Activated naive CD8-positive, alpha-beta T cell treated with anti-CD3 and anti-CD28 coated beads, Interleukin-2, amount 50 U/mL, for 24 hours (primary cell): ENCODE measurements around the gene PCYT1B.
A peak's percentile ranks its signal among the peaks of the same experiment; 100 is the strongest.

Experiments
- ATAC-seq: fragments of 150-1000 bp; cut with Tn5 transposase; one replicate; pipeline ENCODE4 v1.10.0; 2021
- DNase-seq: peaks from one replicate; pipeline ENCODE4 v3.0.0; 2021
- H3K27ac Mint-ChIP-seq: one replicate; pipeline ENCODE4 v1.8.0; 2021; ENCODE audit warnings: mild to moderate bottlenecking, mixed read lengths
- H3K27me3 Mint-ChIP-seq: one replicate; pipeline ENCODE4 v1.8.0; 2021; ENCODE audit warnings: mixed read lengths
- H3K36me3 Mint-ChIP-seq: one replicate; pipeline ENCODE4 v1.8.0; 2021; ENCODE audit warnings: low read depth, mixed read lengths
- H3K4me1 Mint-ChIP-seq: one replicate; pipeline ENCODE4 v1.8.0; 2021; ENCODE audit warnings: mixed read lengths
- H3K4me3 Mint-ChIP-seq: one replicate; pipeline ENCODE4 v1.8.0; 2021; ENCODE audit warnings: mild to moderate bottlenecking, moderate library complexity, mixed read lengths
- H3K9me3 Mint-ChIP-seq: one replicate; pipeline ENCODE4 v1.8.0; 2021; ENCODE audit warnings: mixed read lengths

The PCYT1B gene

GRCh38 chrX:24525455-24525854 is 121.7 kb downstream of the PCYT1B start:
- H3K27me3 Mint-ChIP-seq: no peaks in the 10 kb centered on the region
- H3K9me3 Mint-ChIP-seq: no peaks in the 10 kb centered on the region
- no peak for DNase-seq
- no peak overlapping the region for H3K27ac Mint-ChIP-seq
- H3K4me3 Mint-ChIP-seq: no peak overlapping the region
- H3K36me3 Mint-ChIP-seq: peaks cover 10% of the 10 kb centered on the region
- H3K4me1 Mint-ChIP-seq: no peaks in the 10 kb centered on the region
- no peak for ATAC-seq

- no peaks in the 10 kb centered on the region for H3K9me3 Mint-ChIP-seq
- H3K4me1 Mint-ChIP-seq: peaks cover under 1% of the 10 kb centered on the region
- H3K27me3 Mint-ChIP-seq: no peaks in the 10 kb centered on the region
- no peak overlapping the region for H3K4me3 Mint-ChIP-seq
- H3K27ac Mint-ChIP-seq: no peak overlapping the region
- no peak for DNase-seq
- ATAC-seq: no peak
- peaks cover 10% of the 10 kb centered on the region for H3K36me3 Mint-ChIP-seq
These were observed 126.7 kb downstream of the PCYT1B start for GRCh38 chrX:24520472-24520871.

GRCh38 chrX:24515447-24515846 is 131.7 kb downstream of the PCYT1B start:
- ATAC-seq: no peak
- no peak for DNase-seq
- Mint-ChIP-seq H3K36me3 (peaks cover 17% of the 10 kb centered on the region), H3K4me1 (peaks cover 18% of the 10 kb centered on the region), H3K27me3 (no peaks in the 10 kb centered on the region), H3K4me3 (no peak overlapping the region), H3K27ac (no peak overlapping the region), H3K9me3 (no peaks in the 10 kb centered on the region)

GRCh38 chrX:24513416-24513815 is 133.7 kb downstream of the PCYT1B start:
- ATAC-seq (peak; percentile 91), DNase-seq (peak; percentile 8)

GRCh38 chrX:24508375-24508774 is 138.8 kb downstream of the PCYT1B start:
- no peaks in the 10 kb centered on the region for H3K9me3 Mint-ChIP-seq
- no peak overlapping the region for H3K27ac Mint-ChIP-seq
- DNase-seq (no peak), ATAC-seq (no peak)
- H3K36me3 Mint-ChIP-seq: peaks cover 24% of the 10 kb centered on the region
- H3K27me3 Mint-ChIP-seq: no peaks in the 10 kb centered on the region
- H3K4me3 Mint-ChIP-seq: no peak overlapping the region
- peaks cover 23% of the 10 kb centered on the region for H3K4me1 Mint-ChIP-seq

More at GRCh38 chrX:24513416-24513815, 133.7 kb downstream of the PCYT1B start:
- H3K36me3 Mint-ChIP-seq: peaks cover 19% of the 10 kb centered on the region
- H3K4me1 Mint-ChIP-seq: peaks cover 18% of the 10 kb centered on the region
- H3K4me3 Mint-ChIP-seq: no peak overlapping the region
- no peaks in the 10 kb centered on the region for H3K9me3 Mint-ChIP-seq
- no peak overlapping the region for H3K27ac Mint-ChIP-seq
- H3K27me3 Mint-ChIP-seq: no peaks in the 10 kb centered on the region
